HG03558 (cell line): ENCODE results near the gene DCAF6.
"Not testable (repeated sequence)": the region's sequence is repeated elsewhere in the genome, so short reads cannot be mapped to it uniquely, and the experiment has no call there.

Source experiments
- ATAC-seq: cut with Tn5 transposase; IDR thresholded peaks from one replicate; pipeline ENCODE4 v1.9.1; 2021; ENCODE audit warnings: moderate number of reproducible peaks; ENCODE audit not compliant: unreplicated experiment; ENCODE audit errors: extremely low read depth

The DCAF6 gene

GRCh38 chr1:167922611-167923074, 13.8 kb upstream of the DCAF6 start:
- ATAC-seq, result no peak

- ATAC-seq, result no peak
Measured at GRCh38 chr1:167923324-167924056, 13.0 kb upstream of the DCAF6 start.

DNA sequence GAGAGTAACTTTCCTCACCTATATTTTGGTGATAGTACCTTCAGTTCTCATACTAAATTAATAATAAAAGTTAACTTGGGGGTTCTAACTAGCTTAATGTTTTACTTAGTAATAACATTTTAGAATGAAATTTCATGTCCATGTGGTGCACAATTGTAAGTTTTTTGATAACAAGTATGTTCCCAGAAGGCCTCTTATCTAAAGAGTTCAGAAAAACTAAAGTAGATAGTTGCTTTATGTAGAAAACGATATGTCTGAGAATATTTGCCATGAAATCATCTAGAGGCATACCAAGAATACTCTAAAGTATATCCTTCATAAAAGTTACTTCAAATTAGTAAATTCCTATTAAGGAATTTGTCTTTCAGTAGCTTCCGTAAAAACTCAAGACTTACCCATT, 12.4 kb upstream of the DCAF6 start:
- ATAC-seq, result no peak

DNA sequence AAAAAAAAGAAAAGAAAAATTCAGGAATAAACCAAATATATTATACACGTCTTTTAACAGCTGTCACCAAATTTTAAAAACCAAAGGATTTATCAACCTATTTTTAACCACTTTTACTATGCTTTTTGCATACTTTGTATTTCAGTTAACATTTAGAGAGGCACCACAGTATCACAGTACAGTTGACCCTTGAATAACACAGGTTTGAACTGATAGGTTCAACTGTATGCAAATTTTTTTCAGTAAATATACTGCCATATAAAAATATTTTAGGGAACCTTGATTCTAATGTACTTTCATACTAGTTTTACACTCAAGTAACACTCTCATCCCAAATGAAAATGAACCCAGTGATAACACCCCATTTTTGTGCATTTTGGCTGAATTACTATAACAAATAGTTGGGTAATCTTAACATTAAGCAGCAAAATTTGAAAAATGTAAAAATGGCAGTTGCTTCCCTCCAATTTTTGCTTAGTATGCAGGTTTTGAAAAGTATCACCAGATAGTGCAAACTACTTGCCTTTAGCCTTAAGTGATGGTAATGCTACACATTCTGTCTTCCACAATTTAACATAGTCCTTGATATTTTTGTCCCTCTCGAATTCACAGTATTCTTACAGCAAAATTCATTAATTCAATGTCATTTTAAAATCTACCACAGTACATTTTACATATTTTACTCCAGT, 11.8 kb upstream of the DCAF6 start:
- no peak for ATAC-seq

DNA sequence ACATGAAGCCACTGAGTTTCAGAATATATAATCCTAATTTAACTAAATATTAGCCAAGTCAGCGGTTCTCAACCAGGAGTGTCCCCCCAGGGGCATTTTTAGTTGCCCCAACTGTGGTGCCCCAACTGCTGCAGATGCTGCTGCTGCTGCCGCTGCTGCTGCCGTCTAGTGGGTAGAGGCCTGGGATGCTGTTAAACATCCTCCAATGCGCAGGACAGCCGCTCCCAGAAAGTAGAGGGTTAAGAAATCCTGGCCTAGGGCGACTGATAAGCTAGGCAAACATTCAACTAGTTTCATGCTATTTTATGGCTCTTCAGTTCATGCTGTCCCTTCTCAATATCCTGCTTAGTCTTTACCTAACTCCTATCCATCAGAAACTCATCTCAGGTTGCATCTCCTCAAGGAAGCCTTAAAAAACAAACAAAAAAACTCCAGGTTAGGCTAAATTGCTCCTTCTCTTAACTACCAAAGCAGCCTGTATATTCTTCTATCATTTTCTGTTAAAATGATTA, 9.9 kb upstream of the DCAF6 start:
- ATAC-seq, result no peak

DNA sequence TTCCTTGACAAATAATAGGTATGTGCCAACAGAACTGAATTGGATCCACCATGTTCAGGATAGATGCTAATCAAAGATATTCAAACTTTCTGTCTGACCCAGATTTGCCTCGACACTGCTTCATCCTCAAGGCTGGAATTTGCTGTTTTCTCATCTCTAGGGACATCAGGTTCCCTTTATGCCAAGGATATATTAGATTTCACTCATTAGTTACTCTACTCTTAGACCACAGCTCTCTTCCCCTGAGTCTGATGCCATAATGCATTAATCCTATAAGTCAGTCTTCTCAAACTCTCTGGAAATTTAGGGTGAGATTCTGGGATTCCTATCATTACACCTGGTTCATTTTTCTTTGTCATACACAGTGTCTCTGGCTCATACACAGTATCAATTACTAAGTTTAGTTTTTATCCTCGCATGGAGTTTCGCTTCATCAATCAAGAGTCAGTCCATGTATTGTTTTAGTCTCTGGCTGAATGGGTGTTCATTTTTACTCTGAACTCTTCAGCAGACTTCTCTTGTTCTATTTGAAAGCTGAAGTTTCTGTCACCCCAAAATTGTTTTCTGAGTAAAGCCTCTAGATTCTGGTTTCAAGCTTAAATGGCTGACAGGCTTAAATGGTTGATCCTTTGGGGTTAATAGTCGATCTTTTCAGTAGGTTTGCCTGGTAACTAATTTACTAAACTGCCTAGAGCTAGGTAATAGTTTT, 9.3 kb upstream of the DCAF6 start:
- ATAC-seq, result no peak

GRCh38 chr1:167928457-167928852, 8.0 kb upstream of the DCAF6 start:
- ATAC-seq, result no peak

GRCh38 chr1:167928919-167929318, 7.6 kb upstream of the DCAF6 start:
- ATAC-seq, result not testable (repeated sequence)

GRCh38 chr1:167929725-167930124, 6.8 kb upstream of the DCAF6 start:
- ATAC-seq, result no peak

GRCh38 chr1:167933788-167934187, 2.7 kb upstream of the DCAF6 start:
- ATAC-seq, result no peak

DNA sequence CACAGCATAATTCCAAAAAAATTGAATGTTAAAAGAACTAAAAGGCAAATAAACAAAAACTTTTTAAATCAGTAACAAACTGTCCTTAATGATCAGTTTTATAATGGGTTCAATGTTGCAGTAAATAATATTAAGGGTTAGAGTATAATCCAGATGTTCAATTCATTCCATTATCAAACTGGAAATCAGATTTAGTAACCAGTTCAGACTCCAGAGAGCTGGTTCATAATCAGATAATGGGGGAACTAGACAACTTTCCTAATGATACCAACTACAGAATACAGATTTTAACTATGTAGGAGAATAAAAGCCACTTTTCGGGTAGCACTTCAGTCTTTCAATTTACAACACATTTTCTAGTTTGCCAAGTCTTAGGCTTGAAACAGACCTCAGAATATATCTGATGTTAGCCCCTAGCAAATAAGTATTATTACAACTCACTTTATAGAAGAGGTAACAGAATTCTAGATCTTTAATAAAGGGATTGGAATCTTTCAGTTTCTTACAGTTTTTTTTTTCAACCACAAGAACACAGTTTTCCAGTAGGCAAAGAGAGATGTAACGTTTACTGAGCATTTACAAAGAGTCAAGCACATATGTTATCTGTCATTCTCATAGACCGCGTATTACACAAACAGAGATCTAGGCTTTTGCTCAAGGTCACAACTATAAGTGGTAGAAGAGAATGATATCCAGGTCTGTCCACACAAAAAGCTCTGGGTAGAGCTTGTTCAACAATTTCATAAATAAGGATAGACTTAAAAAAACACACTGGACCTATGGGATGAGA, 1.9 kb upstream of the DCAF6 start:
- no peak for ATAC-seq

DNA sequence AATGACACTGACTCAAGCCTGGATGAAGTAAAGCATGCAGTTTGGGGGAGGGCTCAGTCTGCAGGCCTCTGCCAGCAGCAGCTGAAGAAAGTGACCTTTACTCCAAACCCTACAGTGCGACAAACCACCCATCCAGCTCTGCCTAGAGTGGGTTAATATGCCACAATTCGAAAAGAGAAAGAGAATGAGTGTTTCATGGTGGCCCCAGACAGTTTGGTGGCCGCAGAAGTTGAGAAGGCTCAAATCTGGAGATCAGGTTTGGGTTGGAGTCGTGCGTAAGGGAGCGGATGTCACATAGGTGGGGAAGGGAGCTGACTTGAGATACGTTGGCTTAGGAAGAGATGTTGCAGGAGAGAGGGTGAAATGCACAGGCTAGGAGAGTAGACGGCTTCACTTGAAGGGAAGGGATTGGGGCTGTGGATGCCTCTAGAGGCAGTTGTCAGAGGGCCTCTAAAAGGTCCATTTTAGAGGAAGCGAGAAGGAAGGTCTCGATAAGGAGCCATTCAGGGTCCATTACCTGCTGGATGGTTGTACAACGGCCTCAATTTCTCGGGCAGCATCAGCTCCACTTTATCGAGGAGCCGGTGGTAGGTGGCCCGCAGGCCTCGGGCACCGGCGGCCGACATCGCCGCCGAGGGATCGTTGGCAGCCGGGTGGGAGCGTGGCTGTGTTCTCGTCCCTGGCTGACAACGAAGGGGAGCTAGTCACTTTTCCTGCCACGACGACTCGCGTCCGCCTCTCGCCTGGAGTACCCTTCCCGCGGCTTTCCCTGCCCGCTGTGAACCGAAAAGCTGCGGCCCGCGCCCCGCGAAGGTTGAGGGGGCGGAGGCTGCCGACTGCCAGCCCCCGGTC, 1.0 kb upstream of the DCAF6 start:
- ATAC-seq, result no peak

DNA sequence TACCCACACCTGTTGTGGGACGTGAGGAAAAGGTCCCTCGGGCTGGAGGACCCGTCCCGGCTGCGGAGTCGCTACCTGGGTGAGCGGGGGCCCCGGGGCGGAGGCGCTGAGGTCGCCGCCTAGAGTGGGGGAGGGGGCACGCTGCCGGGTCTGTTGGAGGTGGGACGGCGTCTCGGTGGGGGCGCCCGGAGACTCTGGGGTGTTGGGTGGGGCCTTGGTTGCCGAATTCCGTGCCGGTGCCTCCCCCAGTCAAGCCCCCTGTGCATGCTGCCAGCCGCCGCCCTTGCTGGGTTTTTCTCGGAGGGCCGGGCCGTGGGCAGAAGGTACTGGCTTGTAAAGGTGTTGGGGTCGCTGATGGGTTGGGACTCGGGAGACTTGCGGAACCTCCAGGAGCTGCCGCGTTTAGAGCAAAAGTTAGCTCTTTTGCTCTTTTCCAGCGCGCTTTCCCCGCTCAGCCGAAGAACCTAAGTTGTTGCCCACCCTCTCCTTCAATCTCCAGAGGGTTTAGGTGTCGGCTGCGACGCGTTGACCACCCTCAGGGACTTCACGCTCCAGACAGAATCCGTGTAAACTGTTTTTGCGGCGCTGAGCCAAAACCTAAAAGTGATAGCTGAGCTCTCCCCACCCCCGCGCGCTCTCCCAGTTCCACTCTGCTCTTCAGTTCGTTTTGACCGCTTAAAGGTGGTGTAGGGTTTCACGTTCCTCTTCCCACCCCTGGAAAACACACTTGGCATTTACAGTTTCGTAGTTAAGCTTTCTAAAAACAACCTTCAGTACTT, 636 bp downstream of the DCAF6 start, which contains the start of gene MPC2:
Gene MPC2, minus strand, starts transcription at position 143 of the 779 bp plus-strand sequence. CDS start 1,231 bp downstream, outside the sequence.
- no peak for ATAC-seq

DNA sequence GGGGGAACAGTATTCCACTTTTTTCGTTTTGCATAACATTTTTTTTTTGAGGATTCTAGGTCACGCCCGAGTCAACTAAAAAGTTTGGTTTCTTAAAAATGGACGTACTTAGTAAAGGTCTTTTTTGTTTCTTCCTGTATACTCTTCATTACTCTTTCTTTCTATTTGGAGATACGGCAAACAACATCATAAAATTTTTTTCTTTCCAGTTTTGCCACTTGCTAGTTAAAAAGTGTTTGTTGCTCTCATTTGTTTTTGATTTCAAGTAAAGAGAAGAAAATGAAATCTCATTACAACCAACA, 1.2 kb downstream of the DCAF6 start:
- ATAC-seq, result no peak

- ATAC-seq, result no peak
Measured at GRCh38 chr1:167938080-167938636, 1.7 kb downstream of the DCAF6 start.

DNA sequence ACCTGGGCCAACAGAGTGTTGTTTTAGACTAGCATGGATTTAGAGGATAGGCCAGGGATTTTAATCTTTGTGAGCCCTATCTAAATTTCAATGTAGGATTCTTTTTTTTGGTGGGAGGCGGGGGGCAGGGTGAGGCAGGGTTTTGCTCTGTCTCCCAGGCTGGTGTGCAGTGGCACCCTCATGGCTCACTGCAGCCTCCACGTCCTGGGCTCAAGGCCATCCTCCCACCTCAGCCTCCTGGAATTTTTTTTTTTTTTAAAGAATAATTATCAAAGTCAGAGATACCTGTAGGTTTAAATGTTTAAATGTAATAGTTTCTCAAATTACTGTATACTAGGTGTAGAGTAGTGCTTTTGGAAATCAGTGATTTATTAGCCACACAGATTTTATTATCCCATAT, 3.8 kb downstream of the DCAF6 start:
- ATAC-seq, result no peak

DNA sequence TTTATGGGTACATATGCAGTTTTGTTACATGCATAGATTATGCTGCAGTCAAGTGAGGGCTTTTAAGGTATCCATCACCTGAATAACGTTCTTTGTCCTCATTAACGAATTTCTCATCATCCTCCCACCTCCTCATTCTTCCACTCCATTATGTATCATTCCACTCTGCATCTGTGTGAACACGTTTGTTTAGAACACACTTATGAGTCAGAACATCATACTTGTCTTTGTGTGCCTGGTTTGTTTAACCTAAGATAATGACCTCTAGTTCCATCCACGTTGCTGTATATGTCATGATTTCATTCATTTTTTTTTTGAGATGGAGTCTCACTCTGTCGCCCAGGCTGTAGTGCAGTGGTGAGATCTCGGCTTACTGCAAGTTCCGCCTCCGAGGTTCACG, 7.1 kb downstream of the DCAF6 start:
- no peak for ATAC-seq

GRCh38 chr1:167947733-167948132, 11.2 kb downstream of the DCAF6 start:
- no peak for ATAC-seq
